Ishikawa (cell line): ENCODE measurements around the gene FNBP1L.

Source experiments
- CEBPB ChIP-seq: IDR thresholded peaks from 2 replicates; pipeline ENCODE4 v1.6.1; 2012
- CREB1 ChIP-seq: IDR thresholded peaks from 2 replicates; pipeline ENCODE4 v1.6.1; 2012; ENCODE audit warnings: low read depth
- EGR1 ChIP-seq: IDR thresholded peaks from 2 replicates; pipeline ENCODE4 v1.6.1; 2012
- EP300 ChIP-seq: IDR thresholded peaks from 2 replicates; pipeline ENCODE4 v1.6.1; 2012; ENCODE audit warnings: borderline replicate concordance
- FOXM1 ChIP-seq: IDR thresholded peaks from 2 replicates; pipeline ENCODE4 v1.6.1; 2012; ENCODE audit warnings: low read depth, borderline replicate concordance
- NFIC ChIP-seq: IDR thresholded peaks from 2 replicates; pipeline ENCODE4 v1.6.1; 2012
- RAD21 ChIP-seq: IDR thresholded peaks from 2 replicates; pipeline ENCODE4 v1.6.1; 2012; ENCODE audit warnings: low read depth
- TAF1 ChIP-seq: IDR thresholded peaks from 2 replicates; pipeline ENCODE4 v1.6.1; 2012; ENCODE audit warnings: low read depth, mild to moderate bottlenecking
- TCF12 ChIP-seq: IDR thresholded peaks from 2 replicates; pipeline ENCODE4 v1.6.1; 2012; ENCODE audit warnings: low read depth
- TEAD4 ChIP-seq: IDR thresholded peaks from 2 replicates; pipeline ENCODE4 v1.6.1; 2012
- YY1 ChIP-seq: IDR thresholded peaks from 2 replicates; pipeline ENCODE4 v1.6.1; 2012; ENCODE audit warnings: low read depth
- ZBTB7A ChIP-seq: IDR thresholded peaks from 2 replicates; pipeline ENCODE4 v1.6.1; 2012; ENCODE audit warnings: low read depth
- TF ChIP-seq, protein P1 (sequence below): IDR thresholded peaks from 2 replicates; pipeline ENCODE4 v1.6.1; 2012
- TF ChIP-seq, protein P2 (sequence below): IDR thresholded peaks from 2 replicates; pipeline ENCODE4 v1.6.1; 2012
- TF ChIP-seq, protein P3 (sequence below): IDR thresholded peaks from 2 replicates; pipeline ENCODE4 v1.6.1; 2012; ENCODE audit warnings: low read depth, mild to moderate bottlenecking

The FNBP1L gene

DNA sequence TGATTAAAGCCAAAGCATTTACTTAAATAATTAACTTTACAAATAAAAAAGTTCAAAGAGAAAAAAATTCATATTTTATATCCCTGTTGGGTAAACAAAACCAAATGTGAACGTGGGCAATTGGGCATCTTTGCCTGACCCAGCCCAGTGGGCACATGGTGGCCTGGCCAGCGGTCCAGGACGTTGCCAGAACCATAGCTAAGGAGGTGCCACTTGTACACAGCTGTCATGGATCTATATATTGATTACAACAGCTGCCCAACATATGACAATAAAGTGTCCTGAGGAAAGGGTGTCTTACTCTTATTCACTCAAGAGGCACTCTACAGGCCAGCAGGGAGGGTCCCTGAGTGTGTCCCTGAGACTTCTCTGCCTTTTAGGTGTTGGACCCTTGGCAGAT lies 155.2 kb downstream of the FNBP1L start:
- TF ChIP-seq TCF12 (no peak), EP300 (no peak), YY1 (no peak), ZBTB7A (no peak), EGR1 (no peak), TEAD4 (no peak), RAD21 (no peak), NFIC (no peak), CREB1 (no peak), TAF1 (no peak), CEBPB (no peak), FOXM1 (no peak)
- TF ChIP-seq, protein P1, sequence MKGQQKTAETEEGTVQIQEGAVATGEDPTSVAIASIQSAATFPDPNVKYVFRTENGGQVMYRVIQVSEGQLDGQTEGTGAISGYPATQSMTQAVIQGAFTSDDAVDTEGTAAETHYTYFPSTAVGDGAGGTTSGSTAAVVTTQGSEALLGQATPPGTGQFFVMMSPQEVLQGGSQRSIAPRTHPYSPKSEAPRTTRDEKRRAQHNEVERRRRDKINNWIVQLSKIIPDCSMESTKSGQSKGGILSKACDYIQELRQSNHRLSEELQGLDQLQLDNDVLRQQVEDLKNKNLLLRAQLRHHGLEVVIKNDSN: no peak
- TF ChIP-seq, protein P2, sequence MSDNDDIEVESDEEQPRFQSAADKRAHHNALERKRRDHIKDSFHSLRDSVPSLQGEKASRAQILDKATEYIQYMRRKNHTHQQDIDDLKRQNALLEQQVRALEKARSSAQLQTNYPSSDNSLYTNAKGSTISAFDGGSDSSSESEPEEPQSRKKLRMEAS: no peak
- TF ChIP-seq, protein P3, sequence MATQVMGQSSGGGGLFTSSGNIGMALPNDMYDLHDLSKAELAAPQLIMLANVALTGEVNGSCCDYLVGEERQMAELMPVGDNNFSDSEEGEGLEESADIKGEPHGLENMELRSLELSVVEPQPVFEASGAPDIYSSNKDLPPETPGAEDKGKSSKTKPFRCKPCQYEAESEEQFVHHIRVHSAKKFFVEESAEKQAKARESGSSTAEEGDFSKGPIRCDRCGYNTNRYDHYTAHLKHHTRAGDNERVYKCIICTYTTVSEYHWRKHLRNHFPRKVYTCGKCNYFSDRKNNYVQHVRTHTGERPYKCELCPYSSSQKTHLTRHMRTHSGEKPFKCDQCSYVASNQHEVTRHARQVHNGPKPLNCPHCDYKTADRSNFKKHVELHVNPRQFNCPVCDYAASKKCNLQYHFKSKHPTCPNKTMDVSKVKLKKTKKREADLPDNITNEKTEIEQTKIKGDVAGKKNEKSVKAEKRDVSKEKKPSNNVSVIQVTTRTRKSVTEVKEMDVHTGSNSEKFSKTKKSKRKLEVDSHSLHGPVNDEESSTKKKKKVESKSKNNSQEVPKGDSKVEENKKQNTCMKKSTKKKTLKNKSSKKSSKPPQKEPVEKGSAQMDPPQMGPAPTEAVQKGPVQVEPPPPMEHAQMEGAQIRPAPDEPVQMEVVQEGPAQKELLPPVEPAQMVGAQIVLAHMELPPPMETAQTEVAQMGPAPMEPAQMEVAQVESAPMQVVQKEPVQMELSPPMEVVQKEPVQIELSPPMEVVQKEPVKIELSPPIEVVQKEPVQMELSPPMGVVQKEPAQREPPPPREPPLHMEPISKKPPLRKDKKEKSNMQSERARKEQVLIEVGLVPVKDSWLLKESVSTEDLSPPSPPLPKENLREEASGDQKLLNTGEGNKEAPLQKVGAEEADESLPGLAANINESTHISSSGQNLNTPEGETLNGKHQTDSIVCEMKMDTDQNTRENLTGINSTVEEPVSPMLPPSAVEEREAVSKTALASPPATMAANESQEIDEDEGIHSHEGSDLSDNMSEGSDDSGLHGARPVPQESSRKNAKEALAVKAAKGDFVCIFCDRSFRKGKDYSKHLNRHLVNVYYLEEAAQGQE: no peak

DNA sequence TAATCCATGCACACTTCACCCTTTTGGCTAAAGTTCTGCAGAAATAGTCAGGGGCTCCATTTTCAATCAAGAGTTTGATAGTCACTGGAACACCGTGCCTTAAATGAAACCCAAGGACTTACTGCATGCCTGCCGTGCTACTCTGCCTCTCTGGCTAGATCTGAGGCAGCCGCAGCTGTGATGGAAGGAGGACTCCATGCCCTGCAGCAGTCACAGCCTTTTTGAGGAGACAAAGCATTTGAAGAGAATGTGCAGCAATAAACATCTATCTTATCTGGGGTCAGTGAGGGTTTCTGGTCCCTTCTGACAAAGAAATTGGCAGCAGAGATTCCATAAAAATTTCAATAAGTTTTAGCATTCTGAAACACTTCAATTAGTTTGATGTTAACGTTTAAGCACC lies 155.7 kb downstream of the FNBP1L start:
- TF ChIP-seq FOXM1 (no peak), EGR1 (no peak), EP300 (no peak), RAD21 (no peak)
